H1 (cell line): ENCODE data around the gene ANAPC7. TPM values are rescaled to one million over a fixed set of nuclear protein-coding genes. Genes with fewer than 3 reads are reported as not detected.

ENCODE experiments used
- CTCF ChIA-PET: fragments of 300-600 bp; sonication (Branson Sonifier 250); formaldehyde crosslinking; loops from one replicate; lab custom pipeline; 2021; ENCODE audit not compliant: partially characterized antibody; lab: Charles Lee
- POLR2A ChIA-PET: fragments of 300-600 bp; sonication (Branson Sonifier 250); formaldehyde crosslinking; loops from one replicate; lab custom pipeline; 2021; ENCODE audit warnings: inconsistent platforms; ENCODE audit not compliant: partially characterized antibody; lab: Charles Lee
- DNase-seq, 2 experiments: peaks; one replicate each; pipeline versions ENCODE4 v3.0.0 to v3.0.0-alpha.2; 2010 to 2022; ENCODE audit warnings: low spot score in 2 of 2, low read depth in 1 of 2, mixed read lengths in 1 of 2
- FAIRE-seq: peaks from 2 replicates; lab custom pipeline; 2011; peaks lifted over from hg19 to GRCh38; lab: Jason Lieb, UNC
- H2AFZ ChIP-seq: 2 replicates; pipeline ENCODE4 v1.8.1; 2012; ENCODE audit warnings: low read length, inconsistent platforms
- H2AK5ac ChIP-seq: 2 replicates; pipeline ENCODE4 v1.6.1; 2013; ENCODE audit warnings: low read depth, low read length
- H2BK120ac ChIP-seq: replicated peaks from 2 replicates; pipeline ENCODE3; 2013; ENCODE audit warnings: low read depth, low read length, inconsistent platforms
- H2BK12ac ChIP-seq: 2 replicates; pipeline ENCODE4 v1.6.1; 2013; ENCODE audit warnings: low read depth, low read length
- H2BK15ac ChIP-seq: 2 replicates; pipeline ENCODE4 v1.6.1; 2013; ENCODE audit warnings: low read length
- H2BK20ac ChIP-seq: 2 replicates; pipeline ENCODE4 v1.6.1; 2013; ENCODE audit warnings: low read length
- H2BK5ac ChIP-seq: 2 replicates; pipeline ENCODE4 v1.6.1; 2013; ENCODE audit warnings: low read depth, low read length
- H3K14ac ChIP-seq: 2 replicates; pipeline ENCODE4 v1.6.1; 2013; ENCODE audit warnings: inconsistent platforms; ENCODE audit not compliant: insufficient read length
- H3K18ac ChIP-seq: 2 replicates; pipeline ENCODE4 v1.6.1; 2013; ENCODE audit warnings: low read length; ENCODE audit errors: extremely low read depth
- H3K23ac ChIP-seq: 2 replicates; pipeline ENCODE4 v1.6.1; 2013; ENCODE audit warnings: inconsistent platforms; ENCODE audit not compliant: insufficient read length
- H3K23me2 ChIP-seq: 2 replicates; pipeline ENCODE4 v1.6.1; 2013; ENCODE audit warnings: low read depth, low read length
- H3K27ac ChIP-seq: 2 replicates; pipeline ENCODE4 v1.6.1; 2011; ENCODE audit warnings: low read depth, low read length, inconsistent platforms
- H3K27me3 ChIP-seq, 4 experiments: replicated peaks in 1 of 4; 1 replicate in 1 of 4; 2 replicates in 3 of 4; pipeline versions ENCODE4 v1.6.1 to v1.8.1; 2011 to 2013; ENCODE audit warnings: low read length in 3 of 4, mild to moderate bottlenecking in 3 of 4, inconsistent platforms in 2 of 4, mixed read lengths in 2 of 4, moderate library complexity in 1 of 4; ENCODE audit not compliant: control insufficient read depth in 3 of 4, insufficient read depth in 3 of 4; ENCODE audit errors: extremely low read depth in 1 of 4
- H3K36me3 ChIP-seq, 4 experiments: 2 replicates each; pipeline versions ENCODE4 v1.6.1 to v1.8.1; 2011 to 2013; ENCODE audit warnings: mild to moderate bottlenecking in 4 of 4, low read length in 3 of 4, moderate library complexity in 2 of 4, control low read depth in 1 of 4, inconsistent platforms in 1 of 4; ENCODE audit not compliant: insufficient read depth in 4 of 4, control insufficient read depth in 2 of 4
- H3K4ac ChIP-seq: replicated peaks from 2 replicates; pipeline ENCODE3; 2013; ENCODE audit warnings: low read length, low read depth, mixed read lengths, inconsistent platforms; ENCODE audit not compliant: insufficient read length
- H3K4me1 ChIP-seq, 4 experiments: replicated peaks in 1 of 4; 1 replicate in 1 of 4; 2 replicates in 3 of 4; pipeline versions ENCODE4 v1.6.1 to v1.8.1; 2011 to 2013; ENCODE audit warnings: low read length in 3 of 4, inconsistent platforms in 2 of 4, mixed read lengths in 1 of 4; ENCODE audit not compliant: insufficient read depth in 4 of 4, control insufficient read depth in 3 of 4
- H3K4me2 ChIP-seq, 2 experiments: 2 replicates each; pipeline versions ENCODE4 v1.6.1 to v1.8.1; 2011 to 2013; ENCODE audit warnings: low read depth in 2 of 2, low read length in 2 of 2, control low read depth in 1 of 2, inconsistent platforms in 1 of 2, mild to moderate bottlenecking in 1 of 2; ENCODE audit not compliant: insufficient read depth in 1 of 2
- H3K4me3 ChIP-seq, 4 experiments: fragments of 200-600, 300-600 bp in 1 of 4; sonication (generic), shearing (Covaris generic), sonication (Bioruptor Twin) in 1 of 4; 2 replicates each; pipeline versions ENCODE4 v1.5.1 to v1.8.1; 2011 to 2016; ENCODE audit warnings: low read length in 4 of 4, low read depth in 3 of 4, control low read depth in 2 of 4, inconsistent platforms in 2 of 4, mild to moderate bottlenecking in 2 of 4, mixed read lengths in 1 of 4, moderate library complexity in 1 of 4; ENCODE audit not compliant: insufficient read depth in 2 of 4; ENCODE audit errors: extremely low read depth in 1 of 4
- H3K56ac ChIP-seq: replicated peaks from 2 replicates; pipeline ENCODE3; 2013; ENCODE audit warnings: low read depth, mild to moderate bottlenecking, mixed read lengths, low read length, inconsistent platforms; ENCODE audit not compliant: insufficient read length
- H3K79me1 ChIP-seq: 2 replicates; pipeline ENCODE4 v1.6.1; 2013; ENCODE audit warnings: low read depth, low read length, control low read depth
- H3K79me2 ChIP-seq, 2 experiments: 2 replicates each; pipeline versions ENCODE4 v1.6.1 to v1.8.1; 2012 to 2013; ENCODE audit warnings: low read length in 2 of 2, mild to moderate bottlenecking in 2 of 2, inconsistent platforms in 1 of 2; ENCODE audit not compliant: insufficient read depth in 2 of 2, control insufficient read depth in 1 of 2
- H3K9ac ChIP-seq, 4 experiments: replicated peaks in 1 of 4; 1 replicate in 1 of 4; 2 replicates in 3 of 4; pipeline versions ENCODE4 v1.6.1 to v1.8.1; 2011 to 2013; ENCODE audit warnings: low read depth in 3 of 4, low read length in 3 of 4, control low read depth in 2 of 4, mild to moderate bottlenecking in 2 of 4, moderate library complexity in 2 of 4, inconsistent platforms in 1 of 4; ENCODE audit errors: extremely low read depth in 1 of 4
- H3K9me3 ChIP-seq, 2 experiments: 2 replicates each; pipeline versions ENCODE4 v1.6.1 to v1.8.1; 2012 to 2013; ENCODE audit warnings: mild to moderate bottlenecking in 2 of 2, moderate library complexity in 2 of 2, control low read depth in 1 of 2, inconsistent platforms in 1 of 2, low read depth in 1 of 2, low read length in 1 of 2, mixed read lengths in 1 of 2; ENCODE audit not compliant: insufficient read depth in 2 of 2
- H4K20me1 ChIP-seq, 2 experiments: replicated peaks in 1 of 2; 2 replicates each; pipeline versions ENCODE3 to v1.8.1; 2011 to 2013; ENCODE audit warnings: inconsistent platforms in 2 of 2, low read length in 2 of 2, mild to moderate bottlenecking in 1 of 2; ENCODE audit not compliant: insufficient read depth in 2 of 2, control insufficient read depth in 1 of 2
- H4K5ac ChIP-seq: 2 replicates; pipeline ENCODE4 v1.6.1; 2013; ENCODE audit warnings: low read length, low read depth, mixed read lengths, inconsistent platforms; ENCODE audit not compliant: insufficient read length
- H4K8ac ChIP-seq: 2 replicates; pipeline ENCODE4 v1.8.0; 2013; ENCODE audit warnings: mild to moderate bottlenecking, moderate library complexity, low read length, inconsistent platforms; ENCODE audit not compliant: insufficient read depth; ENCODE audit errors: extremely low read depth
- H4K91ac ChIP-seq: replicated peaks from 2 replicates; pipeline ENCODE3; 2013; ENCODE audit warnings: low read length, mixed read lengths, inconsistent platforms; ENCODE audit not compliant: insufficient read length
- CREB1 ChIP-seq: IDR thresholded peaks from 2 replicates; pipeline ENCODE4 v1.6.1; 2012; ENCODE audit warnings: inconsistent platforms
- HDAC2 ChIP-seq, 2 experiments: fragments of 300-600 bp in 1 of 2; sonication (generic) in 1 of 2; IDR thresholded peaks; 2 replicates each; pipeline ENCODE4 v1.6.1; 2011 to 2012; ENCODE audit warnings: low read depth in 2 of 2, low read length in 2 of 2, mild to moderate bottlenecking in 2 of 2, moderate library complexity in 2 of 2, borderline replicate concordance in 1 of 2, inconsistent platforms in 1 of 2
- TAF1 ChIP-seq: IDR thresholded peaks from 2 replicates; pipeline ENCODE4 v1.6.1; 2011; ENCODE audit warnings: mild to moderate bottlenecking, low read depth, low read length
- WGBS, 2 experiments: shearing (Covaris generic) in 1 of 2; methylation state at CpG; one replicate each; pipeline versions ENCODE4 v1.1.6 to v1.1.7; 2013 to 2015; ENCODE audit warnings: low lambda C conversion rate in 2 of 2, mixed read lengths in 2 of 2, inconsistent platforms in 1 of 2, low coverage in 1 of 2, missing lambda C conversion rate in 1 of 2; ENCODE audit not compliant: insufficient replicate concordance in 2 of 2, insufficient coverage in 1 of 2, insufficient read length in 1 of 2; ENCODE audit errors: extremely low coverage in 1 of 2, missing lambda C conversion rate in 1 of 2; 5-methylcytosine and 5-hydroxymethylcytosine counted together
- polyA plus RNA-seq, 7 experiments: library from polyadenylated mRNA; depleted of rRNA in 3 of 7; stranded (reverse) in 5 of 7; unstranded in 2 of 7; fragments of >200 nt in 5 of 7; fragments of 200-250 nt in 2 of 7; gene quantifications; 1 replicate in 5 of 7; 2 replicates in 1 of 7; 4 replicates in 1 of 7; pipeline versions ENCODE4 v1.2.1 to v1.2.3, GENCODE V29; 2011 to 2013; ENCODE audit warnings: missing spikeins in 2 of 7, mixed read lengths in 2 of 7
- total RNA-seq: library from RNA; stranded (reverse); fragmentation: NEBNext Ultra II Directional; extraction: Animal tissue kit (Norgen Biotek cat#: 25700); gene quantifications from 2 replicates; pipeline ENCODE4 v1.2.1, GENCODE V29; 2021

Gene ANAPC7
- total and polyA plus RNA-seq, 2 of the 8 experiments (the other 6 are each of a cell fraction or from before 2014, with no cell fraction given), result 72.8 to 105 TPM

DNA sequence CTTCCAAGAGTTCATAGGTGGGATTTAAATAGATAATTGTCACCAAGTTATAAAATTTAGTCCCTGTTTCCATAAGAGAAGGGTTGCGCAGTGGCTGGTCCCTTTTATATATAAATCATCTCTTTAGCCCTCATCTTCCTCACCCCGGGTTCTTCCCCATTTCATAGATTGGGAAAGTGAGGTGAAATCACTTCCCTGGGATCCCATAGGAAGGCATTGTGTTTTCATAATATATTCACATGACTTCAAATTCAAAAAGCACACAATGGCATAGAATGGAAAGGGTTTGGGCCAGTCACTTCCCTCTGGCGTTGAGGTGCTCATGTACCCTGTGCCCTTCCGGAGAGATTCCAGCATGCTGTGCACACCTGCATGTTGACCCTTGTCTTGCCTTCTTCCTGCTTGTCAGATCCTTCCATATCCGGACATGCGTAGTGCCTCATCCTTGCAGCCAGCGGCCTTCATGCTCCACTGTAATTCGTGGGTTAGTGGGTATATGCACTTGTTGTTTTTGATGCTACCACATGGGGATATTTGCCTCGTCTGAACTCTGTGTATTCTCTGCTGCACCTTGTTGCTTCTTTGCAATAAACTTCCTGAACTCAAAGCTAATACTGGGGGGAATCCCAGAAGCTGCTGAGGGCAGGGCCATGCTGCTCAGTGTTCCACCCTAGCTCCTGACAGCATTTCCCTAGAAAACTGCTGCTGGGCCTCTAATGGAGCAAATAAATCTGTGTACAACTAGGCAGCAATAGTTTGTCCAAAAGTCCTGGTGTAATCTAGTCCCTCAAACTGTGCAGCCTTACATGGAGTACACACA lies 59.6 kb downstream of the ANAPC7 start:
- H3K9ac ChIP-seq, result no peak overlapping the region
- H3K23me2 ChIP-seq, result no peaks in the 10 kb centered on the region
- no peak overlapping the region for H3K4me3 ChIP-seq
- H3K36me3 ChIP-seq, result peaks cover 70 to 97% (median 85%) of the 10 kb centered on the region in 4 experiments
- peaks cover 4% of the 10 kb centered on the region; the same call in 1 of the 2 replicates for H3K79me1 ChIP-seq
- H3K27me3 ChIP-seq, result no peaks in the 10 kb centered on the region
- no peak overlapping the region for H3K14ac ChIP-seq
- no peak overlapping the region for H3K56ac ChIP-seq
- no peak overlapping the region for H2BK120ac ChIP-seq
- no peaks in the 10 kb centered on the region for H3K9me3 ChIP-seq
- H4K5ac ChIP-seq, result no peak overlapping the region
- no peak overlapping the region for H2BK20ac ChIP-seq
- H4K20me1 ChIP-seq, result peaks cover 7 to 9% of the 10 kb centered on the region in 2 experiments
- H2BK5ac ChIP-seq, result no peak overlapping the region
- H2BK12ac ChIP-seq, result no peak overlapping the region
- H2BK15ac ChIP-seq, result no peak overlapping the region
- no peak overlapping the region for H4K91ac ChIP-seq
- no peak for DNase-seq
- H3K4me1 ChIP-seq, result no peaks in the 10 kb centered on the region; a peak in 2 of 7 replicates
- H3K27ac ChIP-seq, result no peak overlapping the region
- 91% methylated on average over 9 of the region's 9 CpGs; no CpG with 5 or more reads in 1 of the 2 experiments for WGBS, 2 experiments
- H2AK5ac ChIP-seq, result no peak overlapping the region
- FAIRE-seq, result no peak
- no peak overlapping the region for H3K4me2 ChIP-seq
- H4K8ac ChIP-seq, result no peak overlapping the region
- no peak overlapping the region for H2AFZ ChIP-seq
- H3K79me2 ChIP-seq, result no peaks in the 10 kb centered on the region
- no peak overlapping the region for H3K18ac ChIP-seq
- H3K23ac ChIP-seq, result no peak overlapping the region
- ChIA-PET POLR2A (interaction anchor here (2.2 kb wide), 1 partner anchor 29 kb away, joined by 4 read pairs; no protein-coding TSS in a partner anchor), CTCF (interaction anchor here (1.1 to 1.5 kb wide), 2 partner anchors 12 to 14 kb away, joined by 3 to 5 read pairs; no protein-coding TSS in a partner anchor)
- no peak overlapping the region for H3K4ac ChIP-seq
- TF ChIP-seq HDAC2 (IDR thresholded peaks at IDR 0.05; ENCODE audit: borderline replicate concordance in 1 of 2, low read depth in 2 of 2, low read length in 2 of 2) (no peak), TAF1 (no peak), CREB1 (no peak)
